ENCODE results near the gene RANBP3. TPM values are rescaled to one million over a fixed set of nuclear protein-coding genes. Genes with fewer than 3 reads are reported as not detected.

RANBP3 gene
- total RNA-seq, 1 donor from 2014 or later = 77.8 TPM

DNA sequence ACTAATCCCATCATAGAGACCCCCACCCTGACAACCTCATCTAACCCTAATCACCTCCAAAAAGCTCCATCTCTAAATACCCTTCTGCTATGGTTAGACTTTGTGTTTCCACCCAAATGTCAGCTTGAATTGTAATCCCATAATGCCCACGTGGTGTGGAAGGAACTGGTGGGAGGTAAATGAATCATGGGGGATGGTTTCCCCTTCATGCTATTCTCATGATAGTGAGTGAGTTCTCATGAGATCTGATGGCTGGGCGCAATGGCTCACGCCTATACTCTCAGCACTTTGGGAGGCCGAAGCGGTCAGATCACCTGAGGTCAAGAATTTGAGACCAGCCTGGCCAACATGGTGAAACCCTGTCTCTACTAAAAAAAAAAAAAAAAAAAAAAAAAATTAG is 70.7 kb downstream of the RANBP3 start:
- TF ChIP-seq EZH2 (IDR thresholded peaks at IDR 0.05) = no peak
- TF ChIP-seq EZH2phosphoT487 (IDR thresholded peaks at IDR 0.05) = no peak
- TF ChIP-seq CTCF (IDR thresholded peaks at IDR 0.05) = no peak
- H3K4me3 Mint-ChIP-seq = peak overlapping the region; percentile 64
- no peak overlapping the region for H3K4me2 ChIP-seq
- H3K36me3 ChIP-seq = no peaks in the 10 kb centered on the region
- peaks cover 19% of the 10 kb centered on the region for H3F3A ChIP-seq (ENCODE audit: low read depth)
- no peaks in the 10 kb centered on the region for H3K27me3 ChIP-seq
- H2AFZ ChIP-seq (replicated peaks) = no peak overlapping the region
- peaks cover 5% of the 10 kb centered on the region for H3K4me1 ChIP-seq
- H3K27ac Mint-ChIP-seq = peak overlapping the region; percentile 8
- H4K20me1 ChIP-seq (ENCODE audit: low read depth) = peaks cover 11% of the 10 kb centered on the region
- H3K9ac ChIP-seq = no peak overlapping the region
- H3K27ac ChIP-seq = no peak overlapping the region
- H3K4me1 Mint-ChIP-seq = peaks cover 23% of the 10 kb centered on the region
- DNase-seq (ENCODE audit: low spot score) = no peak
- H3K4me3 ChIP-seq = no peak overlapping the region
- no peaks in the 10 kb centered on the region for H3K9me3 Mint-ChIP-seq
- no peaks in the 10 kb centered on the region for H3K9me3 ChIP-seq (ENCODE audit: low read depth)
- no peaks in the 10 kb centered on the region for H3K36me3 Mint-ChIP-seq
- H3K79me2 ChIP-seq (ENCODE audit: low read depth) = peaks cover 13% of the 10 kb centered on the region
- H3K27me3 Mint-ChIP-seq (ENCODE audit: insufficient read depth, low read depth) = peaks cover 2% of the 10 kb centered on the region

- H3K36me3 Mint-ChIP-seq = peaks cover 7% of the 10 kb centered on the region
- no peaks in the 10 kb centered on the region for H3K9me3 Mint-ChIP-seq
- Histone ChIP-seq H3K36me3 (no peaks in the 10 kb centered on the region), H3K9ac (peak overlapping the region; percentile 54), H3K27ac (no peak overlapping the region), H4K20me1 (ENCODE audit: low read depth) (peaks cover 19% of the 10 kb centered on the region), H3K4me3 (peak overlapping the region; percentile 86), H3K79me2 (ENCODE audit: low read depth) (peaks cover 33% of the 10 kb centered on the region), H3K4me1 (peaks cover 5% of the 10 kb centered on the region), H3K9me3 (ENCODE audit: low read depth) (no peaks in the 10 kb centered on the region), H2AFZ (replicated peaks) (no peak overlapping the region), H3K4me2 (peak overlapping the region; percentile 89), H3K27me3 (no peaks in the 10 kb centered on the region), H3F3A (ENCODE audit: low read depth) (peaks cover 18% of the 10 kb centered on the region)
- peaks cover 22% of the 10 kb centered on the region for H3K4me1 Mint-ChIP-seq
- peaks cover 2% of the 10 kb centered on the region for H3K27me3 Mint-ChIP-seq (ENCODE audit: insufficient read depth, low read depth)
- no peak overlapping the region for H3K27ac Mint-ChIP-seq
- TF ChIP-seq EZH2phosphoT487 (IDR thresholded peaks at IDR 0.05) = no peak
- TF ChIP-seq EZH2 (IDR thresholded peaks at IDR 0.05) = no peak
- TF ChIP-seq CTCF (IDR thresholded peaks at IDR 0.05) = no peak
- no peak for DNase-seq (ENCODE audit: low spot score)
- H3K4me3 Mint-ChIP-seq = peak overlapping the region; percentile 82
Observed at GRCh38 chr19:5905114-5905778, 72.7 kb downstream of the RANBP3 start.

GRCh38 chr19:5904352-5905113 is 73.4 kb downstream of the RANBP3 start, which contains the start of gene VMAC:
TSS of gene VMAC (plus strand) at chr19:5904872. CDS start at chr19:5904891, 19 bp downstream.
- peak within 1 kb of the TSS; percentile 55 for H3K27ac ChIP-seq
- no peaks in the 10 kb centered on the region for H3K9me3 Mint-ChIP-seq
- peak; percentile 100 for DNase-seq (ENCODE audit: low spot score)

More at GRCh38 chr19:5904352-5905113, 73.4 kb downstream of the RANBP3 start, which contains the start of gene VMAC:
- Histone ChIP-seq H3K79me2 (ENCODE audit: low read depth) (peaks cover 40% of the 10 kb centered on the region), H3K9ac (peak within 1 kb of the TSS; percentile 96), H2AFZ (replicated peaks) (peak within 1 kb of the TSS; percentile 84), H3K4me1 (peaks cover 5% of the 10 kb centered on the region), H3K4me3 (peak within 1 kb of the TSS; percentile 86), H3K27me3 (no peaks in the 10 kb centered on the region), H3F3A (ENCODE audit: low read depth) (peaks cover 12% of the 10 kb centered on the region), H3K36me3 (no peaks in the 10 kb centered on the region), H3K4me2 (peak within 1 kb of the TSS; percentile 92), H4K20me1 (ENCODE audit: low read depth) (peaks cover 22% of the 10 kb centered on the region), H3K9me3 (ENCODE audit: low read depth) (no peaks in the 10 kb centered on the region)
- peak within 1 kb of the TSS; percentile 99 for H3K4me3 Mint-ChIP-seq
- peaks cover 2% of the 10 kb centered on the region for H3K27me3 Mint-ChIP-seq (ENCODE audit: insufficient read depth, low read depth)
- TF ChIP-seq EZH2phosphoT487 (IDR thresholded peaks at IDR 0.05) (no peak), CTCF (IDR thresholded peaks at IDR 0.05) (no peak)
- peak within 1 kb of the TSS; percentile 97 for H3K27ac Mint-ChIP-seq
- H3K4me1 Mint-ChIP-seq = peaks cover 18% of the 10 kb centered on the region
- H3K36me3 Mint-ChIP-seq = peaks cover 9% of the 10 kb centered on the region

All from neural progenitor cell (in vitro differentiated cells).